Activated naive CD8-positive, alpha-beta T cell treated with anti-CD3 and anti-CD28 coated beads, Interleukin-2, amount 50 U/mL, for 16 hours (primary cell): Measurements from ENCODE around the gene RNF17.

Experiments used
- DNase-seq: peaks from one replicate; pipeline ENCODE4 v3.0.0-alpha.2; 2020; ENCODE audit warnings: low read depth, low spot score

Gene RNF17

DNA sequence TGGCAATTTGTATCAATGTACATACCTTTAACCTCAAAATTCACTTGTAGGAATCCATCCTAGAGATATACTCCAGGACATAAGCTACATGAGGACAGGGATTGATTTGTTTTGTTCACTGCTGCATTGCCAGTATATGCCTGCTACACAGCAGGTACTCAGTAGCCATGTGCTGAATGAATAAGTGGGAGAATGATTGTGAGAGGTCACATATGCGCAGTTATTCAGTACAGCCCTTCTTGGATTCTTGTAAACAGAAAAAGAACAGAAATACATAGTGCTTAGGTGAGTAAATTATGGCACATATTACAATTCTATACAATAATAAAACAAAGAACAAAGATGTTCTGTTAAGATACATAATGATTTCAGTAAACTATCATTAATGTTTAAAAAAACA lies 133.3 kb downstream of the RNF17 start:
- DNase-seq: no peak

DNA sequence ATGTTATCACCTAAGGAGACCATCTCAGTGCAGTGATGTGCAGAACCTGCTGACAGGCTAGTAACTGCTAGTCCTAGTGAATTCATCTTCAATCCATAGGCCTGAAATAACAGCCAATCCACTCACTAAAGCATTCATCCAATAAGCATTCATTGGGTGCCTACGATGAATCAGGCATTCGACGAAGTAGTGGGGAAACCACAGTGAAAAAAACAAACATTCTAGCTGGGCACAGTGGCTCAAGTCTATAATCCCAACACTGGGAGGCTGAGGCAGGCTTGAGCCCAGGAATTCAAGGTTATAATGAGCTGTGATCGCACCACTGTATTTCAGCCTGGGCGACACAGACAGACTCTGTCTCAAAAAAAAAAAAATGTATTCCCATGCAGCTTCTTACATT lies 135.6 kb downstream of the RNF17 start:
- DNase-seq: no peak

DNA sequence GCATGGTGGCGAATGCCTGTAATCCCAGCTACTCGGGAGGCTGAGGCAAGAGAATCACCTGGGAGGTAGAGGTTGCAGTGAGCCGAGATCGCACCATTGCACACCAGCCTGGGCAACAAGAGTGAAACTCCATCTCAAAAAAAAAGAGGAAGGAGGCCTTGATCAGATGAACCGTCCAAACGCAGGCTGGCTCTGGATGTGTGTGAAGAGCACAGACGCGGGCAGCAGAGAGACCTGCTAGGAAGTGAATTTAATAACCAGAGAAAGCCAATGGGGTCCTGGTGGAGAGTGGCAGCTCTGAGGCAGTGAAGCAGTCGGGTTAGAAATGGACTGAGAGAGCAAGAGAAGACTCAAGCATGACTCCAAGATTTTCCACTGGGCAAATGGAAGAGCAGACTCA lies 136.5 kb downstream of the RNF17 start:
- DNase-seq: no peak

DNA sequence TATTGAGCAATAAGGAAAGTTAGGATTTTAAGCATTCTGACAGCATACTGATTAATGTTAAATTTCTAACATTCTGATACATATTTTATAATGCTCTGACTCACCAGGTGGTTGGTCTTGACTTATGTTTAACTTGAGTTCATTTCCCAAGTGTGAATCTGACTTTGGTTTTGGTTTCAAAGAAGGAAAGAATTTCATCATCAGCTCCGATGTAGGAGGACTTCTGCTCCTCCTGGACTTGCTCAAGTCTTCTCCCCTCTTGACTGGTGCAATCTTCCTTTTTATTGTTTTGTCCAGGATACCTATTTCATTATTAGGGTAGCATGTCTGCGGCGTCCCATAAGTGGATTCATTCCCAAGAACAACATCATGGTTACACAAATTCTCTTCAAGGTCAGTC lies 141.3 kb downstream of the RNF17 start:
- DNase-seq: no peak

DNA sequence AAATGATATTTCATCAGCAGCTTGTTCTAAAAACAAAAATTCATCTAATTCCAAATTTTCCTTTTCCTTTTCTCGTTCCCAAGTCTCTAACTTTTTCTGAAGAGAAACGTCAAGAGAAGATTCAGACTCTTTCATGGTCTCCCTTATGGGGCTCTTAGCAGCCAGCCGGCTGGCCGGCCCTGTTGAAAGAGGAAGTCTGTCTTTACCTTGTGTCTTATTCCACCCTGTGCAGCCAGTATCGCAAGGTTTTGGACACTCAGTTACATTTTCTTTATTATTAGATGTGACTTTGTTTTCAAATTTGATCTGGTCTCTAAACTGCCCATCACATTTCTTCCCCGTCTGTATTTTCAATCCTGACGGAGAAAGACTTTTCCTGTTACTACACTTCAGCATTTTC lies 142.3 kb downstream of the RNF17 start:
- no peak for DNase-seq

DNA sequence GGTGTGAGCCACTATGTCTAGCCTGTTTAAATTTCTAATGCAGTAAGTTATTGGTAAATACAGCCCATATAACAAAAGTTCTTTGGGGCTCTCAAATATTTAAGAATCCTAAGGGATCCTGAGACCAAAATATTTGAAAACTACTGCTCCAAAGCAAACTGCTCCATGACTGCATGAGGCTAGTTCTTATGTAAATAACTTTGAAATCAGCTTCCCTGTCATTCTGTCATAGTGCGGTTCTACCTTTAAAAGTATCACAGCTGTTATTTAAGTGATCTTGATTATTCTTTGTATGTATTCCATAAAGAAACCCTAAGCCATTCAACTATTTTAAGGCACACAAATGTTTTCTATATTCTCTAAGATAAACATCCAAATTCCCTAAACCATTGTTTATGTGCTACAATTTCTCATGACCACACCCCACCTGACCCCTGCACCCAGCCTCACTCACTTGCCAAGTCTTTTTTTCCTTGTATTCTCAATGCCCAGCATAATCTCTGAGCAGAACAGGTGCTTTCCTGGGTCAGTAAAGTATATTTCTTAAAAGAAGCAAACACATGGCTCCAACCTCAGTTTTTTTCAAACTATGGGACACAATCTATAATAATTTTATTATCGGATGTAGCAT lies 146.6 kb downstream of the RNF17 start:
- no peak for DNase-seq

DNA sequence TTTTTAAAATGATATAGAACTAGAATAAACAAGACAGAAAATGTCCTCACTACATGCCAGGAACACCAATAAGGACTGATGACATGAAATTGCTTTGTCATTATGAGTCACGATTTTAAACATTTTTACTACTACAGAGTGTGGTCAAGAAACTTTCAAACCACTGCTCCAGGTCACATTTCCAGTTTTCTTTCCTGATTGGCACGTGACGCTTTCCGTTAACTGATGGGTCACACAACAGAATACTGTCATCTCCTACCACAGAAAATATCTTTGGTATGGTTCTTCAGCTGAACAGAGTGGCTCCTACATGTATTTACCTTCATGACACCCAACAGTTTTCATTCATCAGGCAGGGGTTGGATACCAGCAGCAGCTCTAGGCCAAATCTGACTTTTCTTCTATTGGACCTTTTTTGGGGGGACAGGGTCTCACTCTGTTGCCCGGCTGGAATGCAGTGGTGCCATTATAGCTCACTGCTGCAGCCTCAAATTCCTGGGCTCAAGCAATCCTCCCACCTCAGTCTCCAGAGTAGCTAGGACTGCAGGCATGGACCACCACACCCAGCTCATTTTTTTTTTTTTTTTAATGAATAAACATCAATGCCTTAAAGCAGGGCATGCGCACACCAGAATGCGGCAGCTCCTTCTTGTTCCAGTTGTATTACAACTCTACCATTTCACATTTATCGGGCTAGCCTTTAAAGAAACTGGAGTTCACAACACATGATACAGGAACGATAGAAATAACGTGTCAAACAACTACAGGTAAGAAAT lies 147.4 kb downstream of the RNF17 start:
- no peak for DNase-seq

DNA sequence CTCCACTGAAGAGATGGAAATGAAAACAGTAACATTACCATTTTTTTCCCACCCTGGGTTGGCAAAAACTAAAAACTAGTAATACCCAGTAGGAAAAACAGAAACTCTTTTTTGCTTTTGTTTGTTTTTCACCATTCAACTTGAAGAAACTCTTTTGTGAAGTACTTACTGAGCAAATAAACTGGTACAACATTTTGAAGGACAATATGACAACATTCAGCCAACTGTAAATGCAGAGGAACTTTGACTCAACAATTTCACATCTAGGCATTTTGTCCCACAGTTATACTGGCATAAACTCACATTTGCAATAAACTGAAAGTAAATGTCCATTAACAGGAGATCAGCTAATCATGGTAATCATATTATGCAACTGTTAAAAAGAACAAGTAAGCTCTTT lies 152.5 kb downstream of the RNF17 start:
- DNase-seq: no peak

DNA sequence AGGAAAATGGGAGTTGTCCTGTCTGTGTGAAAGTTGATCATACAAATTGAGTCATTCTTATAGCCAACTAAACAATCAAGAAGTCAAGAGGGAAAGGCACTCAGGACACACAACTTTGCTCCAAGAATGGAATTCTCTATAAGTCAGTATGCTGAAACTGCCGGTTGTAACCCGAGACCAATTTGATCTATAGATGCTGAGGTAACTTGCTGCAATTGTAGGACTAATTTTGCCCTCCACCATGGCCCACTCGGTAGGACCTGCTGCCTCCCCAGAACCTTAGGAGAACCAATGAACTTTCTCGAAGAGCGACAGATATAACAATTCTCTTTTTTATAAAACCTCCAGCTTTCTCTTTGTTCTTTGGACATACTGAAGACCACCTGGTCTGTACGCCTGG lies 157.0 kb downstream of the RNF17 start:
- DNase-seq: no peak

DNA sequence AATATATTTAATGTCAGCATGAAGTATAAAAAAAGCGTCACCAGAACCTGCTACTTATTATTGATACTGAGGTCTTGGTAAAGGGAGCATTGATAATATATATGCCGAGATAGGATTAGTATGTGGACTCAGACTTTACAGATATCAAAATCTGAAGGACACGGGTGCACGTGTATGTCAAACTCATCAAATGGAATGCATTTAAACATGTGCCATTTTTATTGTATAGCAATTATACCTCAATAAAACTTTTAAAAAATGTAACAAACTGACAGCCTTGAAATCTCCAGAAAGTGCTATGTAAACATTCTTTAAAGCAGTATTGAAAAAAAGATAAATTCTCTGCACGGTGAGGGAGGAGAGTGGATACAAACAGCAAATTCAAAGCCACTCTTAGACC lies 157.9 kb downstream of the RNF17 start:
- DNase-seq: no peak

DNA sequence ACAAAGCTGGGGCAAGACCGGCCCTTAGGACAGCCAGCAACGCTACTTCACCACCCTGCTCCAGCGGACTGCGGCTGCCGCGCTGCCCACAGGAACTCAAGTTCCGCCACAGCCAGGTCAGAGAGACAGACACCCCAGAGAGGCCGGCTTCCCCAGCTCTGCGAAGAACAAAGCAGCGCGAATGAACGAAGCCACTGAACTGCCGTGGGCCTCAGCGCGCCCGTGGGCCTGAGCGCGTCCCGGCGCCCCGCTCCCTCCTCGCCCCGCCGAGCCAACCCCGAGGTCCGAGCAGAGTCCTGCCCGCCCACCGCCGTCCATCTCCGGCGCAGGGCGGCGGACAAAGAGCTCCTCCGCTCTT lies 158.4 kb downstream of the RNF17 start:
- DNase-seq: no peak

DNA sequence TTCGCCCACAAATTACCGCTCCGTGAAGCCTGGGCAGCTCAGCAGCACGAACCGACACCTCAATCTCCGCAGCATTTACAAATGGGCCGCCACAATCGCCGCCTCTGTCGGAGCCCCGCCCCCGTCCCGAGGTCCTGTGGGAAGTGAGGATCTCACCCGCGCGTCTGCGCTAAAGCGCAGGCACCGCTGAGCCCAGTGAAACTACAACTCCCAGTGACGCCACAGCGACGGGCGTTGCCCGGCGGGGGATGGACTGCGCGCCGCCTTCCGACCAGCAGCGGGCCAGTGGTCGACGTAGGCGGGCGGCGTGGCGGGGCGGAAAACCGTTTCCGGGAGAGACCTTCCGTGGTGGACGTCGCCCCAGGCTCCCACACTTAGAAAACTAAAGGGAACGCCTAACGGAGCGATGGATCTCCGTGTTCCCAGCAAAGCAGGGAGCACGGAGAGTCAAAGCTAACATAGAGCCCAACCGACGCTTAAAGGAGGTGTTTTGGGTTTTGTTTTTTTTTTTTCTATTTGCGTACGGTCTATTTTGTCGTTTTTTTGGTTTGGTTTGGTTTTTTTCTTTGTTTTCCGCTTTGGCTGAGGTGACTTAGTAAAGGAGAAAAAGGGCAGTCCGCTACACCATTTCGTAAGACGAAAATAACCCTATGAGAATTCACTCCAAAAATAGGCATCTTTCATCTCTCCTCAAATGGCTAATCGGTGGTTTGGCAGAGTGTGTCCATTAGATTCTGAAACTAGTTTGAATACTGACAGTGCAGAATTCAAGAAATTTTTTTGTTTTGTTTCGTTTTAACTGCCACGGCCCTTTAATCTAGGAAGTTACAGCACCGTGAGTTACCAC lies 159.0 kb downstream of the RNF17 start:
- peak; percentile 84 for DNase-seq

DNA sequence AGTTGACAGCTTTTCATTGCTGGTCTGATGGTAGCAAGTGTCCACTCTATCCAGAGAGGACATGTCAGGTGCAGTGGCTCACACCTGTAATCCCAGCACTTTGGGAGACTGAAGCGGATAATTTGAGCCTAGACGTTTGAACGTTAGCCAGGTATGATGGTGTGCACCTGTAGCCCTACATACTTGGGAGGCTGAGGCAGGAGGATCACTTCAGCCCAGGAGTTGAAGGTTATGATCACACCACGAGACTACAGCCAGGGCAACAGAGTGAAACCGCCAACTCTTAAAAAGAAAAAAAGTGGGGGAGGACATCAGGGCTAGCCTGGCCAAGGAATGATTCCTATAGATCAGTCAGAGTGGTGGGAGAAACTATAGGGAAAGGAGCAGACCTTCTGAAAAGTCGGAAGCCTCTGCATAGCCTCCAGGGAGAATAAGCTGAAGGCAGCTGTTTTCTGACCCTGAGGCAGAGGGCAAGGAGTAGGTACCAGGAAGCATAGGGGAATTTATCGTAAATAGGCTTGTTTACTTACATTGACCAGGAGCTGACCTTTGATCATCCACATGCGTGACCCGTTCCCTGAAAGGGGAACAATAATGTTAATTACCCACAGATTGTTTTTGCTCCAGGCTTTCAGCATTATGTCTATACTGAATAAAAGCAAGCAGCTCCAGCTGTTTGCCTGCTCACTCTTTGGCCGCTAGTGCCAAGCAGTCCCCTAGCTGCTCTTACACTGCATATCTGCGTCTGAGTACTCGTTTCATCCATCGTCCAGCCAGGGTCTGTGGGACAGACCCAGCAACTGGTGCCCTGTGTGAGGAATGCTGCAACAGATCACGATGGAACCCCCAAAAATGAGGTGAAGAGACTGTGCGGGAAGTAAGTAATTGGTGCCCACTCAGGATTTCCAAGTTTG lies 161.6 kb downstream of the RNF17 start:
- DNase-seq: no peak

DNA sequence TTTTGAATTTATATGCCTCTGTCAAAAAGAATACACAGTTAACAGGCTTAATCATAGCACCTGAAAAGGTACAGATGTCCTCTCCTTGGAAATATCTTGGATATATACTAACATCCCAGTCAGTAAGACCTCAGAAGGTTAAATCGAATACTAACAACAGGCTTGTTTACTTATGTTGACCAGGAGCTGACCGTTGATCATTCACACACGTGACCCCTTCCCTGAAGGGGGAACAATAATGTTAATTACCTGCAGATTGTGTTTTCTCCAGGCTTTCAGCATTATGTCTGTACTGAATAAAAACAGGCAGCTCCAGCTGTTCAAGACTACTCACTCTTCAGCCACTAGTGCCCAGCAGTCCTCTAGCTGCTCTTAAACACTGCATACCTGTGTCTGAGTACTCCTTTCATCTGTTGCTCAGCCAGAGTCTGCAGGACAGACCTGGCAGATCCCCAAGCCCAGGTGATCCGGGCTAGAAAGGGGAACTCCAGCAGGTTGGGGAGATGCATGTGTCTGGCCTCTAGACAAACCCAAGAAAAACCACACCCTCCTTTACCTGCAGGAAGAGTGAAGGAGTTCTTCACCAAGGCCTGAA lies 163.9 kb downstream of the RNF17 start:
- DNase-seq: no peak

DNA sequence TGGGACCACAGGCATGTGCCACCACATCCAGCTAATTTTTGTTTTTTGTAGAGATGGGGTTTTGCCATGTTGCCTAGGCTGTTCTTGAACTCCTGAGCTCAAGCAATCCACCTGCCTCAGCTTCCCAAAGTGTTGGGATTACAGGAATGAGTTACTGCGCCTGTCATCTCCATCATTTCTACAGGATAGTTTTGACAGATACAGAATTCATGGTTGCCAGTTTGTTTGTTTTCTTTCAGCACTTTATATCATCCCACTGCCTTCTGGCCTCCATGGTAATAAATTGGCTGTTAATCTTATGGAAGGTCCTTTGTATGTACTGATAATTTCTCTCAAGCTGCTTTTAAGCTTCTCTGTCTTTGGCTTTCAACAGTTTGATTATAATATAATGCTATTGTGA lies 165.2 kb downstream of the RNF17 start:
- no peak for DNase-seq
